PFSK-1 (cell line): ENCODE data around the gene DNAH11.

Source experiments
- FOXP2 ChIP-seq: optimal IDR thresholded peaks from 2 replicates; pipeline ENCODE3; 2011; ENCODE audit warnings: borderline replicate concordance, control low read depth, inconsistent platforms; ENCODE audit not compliant: insufficient read depth; ENCODE audit errors: extremely low read length, extremely low read depth
- POLR2AphosphoS5 ChIP-seq: IDR thresholded peaks from 2 replicates; pipeline ENCODE4 v1.6.1; 2012; ENCODE audit warnings: low read depth, mild to moderate bottlenecking, control low read depth, low read length, moderate library complexity
- SIN3A ChIP-seq: IDR thresholded peaks from 2 replicates; pipeline ENCODE4 v1.6.1; 2012; ENCODE audit warnings: mild to moderate bottlenecking, low read length, moderate library complexity, borderline replicate concordance; ENCODE audit not compliant: insufficient read depth
- TAF1 ChIP-seq: IDR thresholded peaks from 2 replicates; pipeline ENCODE4 v1.6.1; 2012; ENCODE audit warnings: low read length, control low read depth, borderline replicate concordance; ENCODE audit not compliant: insufficient read depth
- TF ChIP-seq, protein P1 (sequence below), 2 experiments: IDR thresholded peaks; 2 replicates each; pipeline versions ENCODE4 v1.6.1 to v1.8.0; 2011 to 2012; ENCODE audit warnings: low read depth in 2 of 2, low read length in 2 of 2, control low read depth in 1 of 2, inconsistent platforms in 1 of 2, mild to moderate bottlenecking in 1 of 2, moderate library complexity in 1 of 2; ENCODE audit not compliant: insufficient read depth in 1 of 2

DNAH11 gene

DNA sequence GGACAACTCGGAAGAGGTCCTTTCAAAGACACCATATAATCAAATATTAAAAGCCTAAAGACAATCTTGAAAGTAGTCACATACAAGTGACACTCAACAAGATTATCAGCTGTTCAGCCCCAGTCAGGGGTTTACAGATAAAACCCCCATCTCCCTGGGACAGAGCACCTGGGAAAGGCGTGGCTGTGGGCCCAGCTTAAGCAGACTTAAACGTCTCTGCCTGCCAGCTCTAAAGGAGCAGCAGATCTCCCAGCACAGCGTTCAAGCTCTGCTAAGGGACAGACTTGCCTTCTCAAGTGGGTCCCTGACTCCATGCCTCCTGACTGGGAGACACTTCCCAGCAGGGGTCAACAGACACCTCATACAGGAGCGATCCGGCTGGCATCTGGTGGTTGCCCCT, 384.9 kb downstream of the DNAH11 start:
- TF ChIP-seq POLR2AphosphoS5: no peak
- no peak for TF ChIP-seq TAF1
- TF ChIP-seq SIN3A: no peak
- no peak for TF ChIP-seq FOXP2
- TF ChIP-seq, protein P1, sequence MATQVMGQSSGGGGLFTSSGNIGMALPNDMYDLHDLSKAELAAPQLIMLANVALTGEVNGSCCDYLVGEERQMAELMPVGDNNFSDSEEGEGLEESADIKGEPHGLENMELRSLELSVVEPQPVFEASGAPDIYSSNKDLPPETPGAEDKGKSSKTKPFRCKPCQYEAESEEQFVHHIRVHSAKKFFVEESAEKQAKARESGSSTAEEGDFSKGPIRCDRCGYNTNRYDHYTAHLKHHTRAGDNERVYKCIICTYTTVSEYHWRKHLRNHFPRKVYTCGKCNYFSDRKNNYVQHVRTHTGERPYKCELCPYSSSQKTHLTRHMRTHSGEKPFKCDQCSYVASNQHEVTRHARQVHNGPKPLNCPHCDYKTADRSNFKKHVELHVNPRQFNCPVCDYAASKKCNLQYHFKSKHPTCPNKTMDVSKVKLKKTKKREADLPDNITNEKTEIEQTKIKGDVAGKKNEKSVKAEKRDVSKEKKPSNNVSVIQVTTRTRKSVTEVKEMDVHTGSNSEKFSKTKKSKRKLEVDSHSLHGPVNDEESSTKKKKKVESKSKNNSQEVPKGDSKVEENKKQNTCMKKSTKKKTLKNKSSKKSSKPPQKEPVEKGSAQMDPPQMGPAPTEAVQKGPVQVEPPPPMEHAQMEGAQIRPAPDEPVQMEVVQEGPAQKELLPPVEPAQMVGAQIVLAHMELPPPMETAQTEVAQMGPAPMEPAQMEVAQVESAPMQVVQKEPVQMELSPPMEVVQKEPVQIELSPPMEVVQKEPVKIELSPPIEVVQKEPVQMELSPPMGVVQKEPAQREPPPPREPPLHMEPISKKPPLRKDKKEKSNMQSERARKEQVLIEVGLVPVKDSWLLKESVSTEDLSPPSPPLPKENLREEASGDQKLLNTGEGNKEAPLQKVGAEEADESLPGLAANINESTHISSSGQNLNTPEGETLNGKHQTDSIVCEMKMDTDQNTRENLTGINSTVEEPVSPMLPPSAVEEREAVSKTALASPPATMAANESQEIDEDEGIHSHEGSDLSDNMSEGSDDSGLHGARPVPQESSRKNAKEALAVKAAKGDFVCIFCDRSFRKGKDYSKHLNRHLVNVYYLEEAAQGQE (IDR thresholded peaks at IDR 0.05; ENCODE audit: insufficient read depth in 1 of 2, low read depth in 2 of 2, low read length in 2 of 2): no peak

DNA sequence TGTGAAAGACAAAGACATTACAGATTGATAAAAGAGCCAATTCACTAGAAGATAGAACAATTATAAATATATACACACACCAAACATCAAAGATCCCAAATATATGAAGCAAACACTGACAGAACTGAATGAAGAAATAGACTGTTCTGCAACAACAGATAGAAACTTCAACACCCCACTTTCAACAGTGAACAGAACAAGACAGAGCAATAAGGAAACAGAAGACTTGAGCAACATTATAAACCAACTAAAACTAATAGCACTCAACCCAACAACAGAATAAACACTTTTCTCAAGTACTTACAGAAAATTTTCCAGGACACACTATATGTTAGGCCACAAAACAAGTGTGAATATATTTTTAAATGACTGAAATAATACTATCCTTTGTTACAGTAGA, 392.0 kb downstream of the DNAH11 start:
- no peak for TF ChIP-seq TAF1
- no peak for TF ChIP-seq POLR2AphosphoS5
- no peak for TF ChIP-seq FOXP2
- TF ChIP-seq SIN3A: no peak
- TF ChIP-seq, protein P1 (IDR thresholded peaks at IDR 0.05; ENCODE audit: insufficient read depth in 1 of 2, low read depth in 2 of 2, low read length in 2 of 2): no peak

- TF ChIP-seq POLR2AphosphoS5 (no peak), SIN3A (no peak), FOXP2 (no peak), TAF1 (no peak)
- TF ChIP-seq, protein P1 (IDR thresholded peaks at IDR 0.05; ENCODE audit: insufficient read depth in 1 of 2, low read depth in 2 of 2, low read length in 2 of 2): no peak
These were observed 395.6 kb downstream of the DNAH11 start for GRCh38 chr7:21938463-21938862.

DNA sequence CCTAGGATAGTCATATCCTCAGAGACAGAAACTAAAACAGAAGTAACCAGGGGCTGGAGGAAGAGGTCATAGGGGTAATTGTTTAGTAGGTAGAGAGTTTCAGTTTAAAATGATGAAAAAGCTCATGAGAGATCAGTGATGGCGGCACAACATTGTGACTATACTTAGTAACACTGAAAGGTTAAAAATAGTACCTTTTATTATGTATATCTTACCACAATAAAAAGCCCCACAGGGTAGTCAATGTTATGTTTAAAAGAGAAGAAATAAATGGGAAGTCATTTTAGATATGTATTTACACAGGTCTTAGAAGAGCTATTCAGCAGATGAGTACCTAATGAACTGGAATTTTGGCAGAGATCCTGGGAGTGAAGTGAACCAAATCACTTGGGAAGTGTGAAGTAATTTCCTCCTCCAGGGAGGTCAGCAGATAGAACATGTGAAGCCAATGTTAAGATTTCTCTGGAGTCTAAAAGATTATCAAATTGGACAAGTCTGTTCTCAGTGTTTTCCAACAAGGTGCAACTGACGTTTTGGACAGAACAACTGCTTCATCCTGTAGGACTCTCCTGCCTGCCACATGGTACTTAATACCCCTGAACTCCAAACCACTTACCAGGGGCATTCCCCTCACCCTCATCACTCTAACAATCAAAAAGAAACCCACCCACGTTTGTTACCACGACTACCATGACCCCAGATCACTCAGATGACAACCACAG, 396.5 kb downstream of the DNAH11 start:
- TF ChIP-seq FOXP2 (no peak), SIN3A (no peak), TAF1 (no peak), POLR2AphosphoS5 (no peak)
- TF ChIP-seq, protein P1 (IDR thresholded peaks at IDR 0.05; ENCODE audit: insufficient read depth in 1 of 2, low read depth in 2 of 2, low read length in 2 of 2): no peak
